ENCODE results near the gene SLF2.
"Not testable (repeated sequence)": the region's sequence is repeated elsewhere in the genome, so short reads cannot be mapped to it uniquely, and the experiment has no call there.

The SLF2 gene

DNA sequence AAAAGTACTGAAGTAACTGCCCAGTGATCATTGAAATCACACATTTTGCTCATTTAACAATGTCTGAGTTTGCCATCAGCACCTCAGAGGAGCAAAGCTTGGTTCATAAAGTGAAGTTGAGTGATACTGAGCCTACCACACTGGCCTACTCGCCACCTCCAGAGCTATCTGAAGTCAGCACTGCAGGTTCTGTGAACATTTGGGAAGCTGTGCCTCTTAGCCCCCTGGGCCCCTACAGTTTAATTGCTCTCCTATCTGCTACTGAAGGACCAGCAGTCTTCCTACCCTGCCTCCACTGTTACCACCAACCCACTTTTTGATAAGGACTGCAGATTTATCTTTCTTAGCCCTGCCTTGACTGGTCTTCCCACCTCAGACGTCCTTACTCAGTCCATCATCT, 54.6 kb downstream of the SLF2 start:
- DNase-seq = no peak

DNA sequence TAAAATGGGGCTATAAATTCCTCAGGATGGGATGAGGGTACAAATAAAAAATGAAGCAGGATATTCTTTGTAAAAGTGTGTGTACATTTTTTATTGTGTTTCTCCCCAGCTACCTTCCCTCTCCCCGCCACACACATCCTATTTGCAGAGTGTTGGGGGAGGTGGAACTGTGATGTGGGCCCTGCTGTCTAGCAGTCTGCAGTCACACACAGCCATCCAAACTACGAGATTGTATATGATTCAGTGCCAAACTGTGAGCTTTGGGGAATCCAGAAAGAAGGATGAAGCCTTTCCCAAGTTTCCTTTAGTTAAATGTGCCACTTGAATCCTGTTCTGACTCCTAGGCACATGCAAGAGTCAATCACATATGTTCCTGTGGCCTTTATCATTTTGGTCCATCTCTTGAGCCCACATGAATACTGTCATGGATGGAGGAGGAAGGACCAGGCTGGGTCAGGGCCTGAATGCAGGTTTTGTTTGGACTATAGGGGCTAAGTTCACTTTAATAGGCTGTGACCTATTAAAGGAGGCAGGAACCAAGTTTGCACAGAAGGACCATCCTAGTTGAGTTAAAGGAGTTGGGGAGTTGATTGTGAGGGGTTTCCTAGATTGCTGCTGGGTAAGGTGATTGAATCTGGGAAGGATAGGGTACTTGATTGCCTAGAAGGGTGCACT, 55.4 kb downstream of the SLF2 start:
- DNase-seq = no peak

DNA sequence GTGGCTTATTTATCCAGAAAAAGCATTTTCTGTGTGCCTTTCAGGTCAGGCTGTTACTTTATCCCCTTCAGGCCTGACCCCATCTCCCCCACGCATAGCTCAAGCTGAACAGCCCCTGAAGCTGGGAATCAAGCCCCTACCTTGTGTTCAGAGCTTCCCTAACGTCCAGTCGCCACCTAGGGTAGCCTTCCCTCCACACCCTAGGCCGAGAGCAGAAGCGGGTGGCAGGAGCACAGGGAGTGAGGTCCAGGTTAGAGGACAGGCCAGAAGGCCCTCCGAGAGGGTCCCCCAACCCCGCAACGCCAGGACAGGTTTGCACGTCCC, 56.1 kb downstream of the SLF2 start:
- DNase-seq = no peak

DNA sequence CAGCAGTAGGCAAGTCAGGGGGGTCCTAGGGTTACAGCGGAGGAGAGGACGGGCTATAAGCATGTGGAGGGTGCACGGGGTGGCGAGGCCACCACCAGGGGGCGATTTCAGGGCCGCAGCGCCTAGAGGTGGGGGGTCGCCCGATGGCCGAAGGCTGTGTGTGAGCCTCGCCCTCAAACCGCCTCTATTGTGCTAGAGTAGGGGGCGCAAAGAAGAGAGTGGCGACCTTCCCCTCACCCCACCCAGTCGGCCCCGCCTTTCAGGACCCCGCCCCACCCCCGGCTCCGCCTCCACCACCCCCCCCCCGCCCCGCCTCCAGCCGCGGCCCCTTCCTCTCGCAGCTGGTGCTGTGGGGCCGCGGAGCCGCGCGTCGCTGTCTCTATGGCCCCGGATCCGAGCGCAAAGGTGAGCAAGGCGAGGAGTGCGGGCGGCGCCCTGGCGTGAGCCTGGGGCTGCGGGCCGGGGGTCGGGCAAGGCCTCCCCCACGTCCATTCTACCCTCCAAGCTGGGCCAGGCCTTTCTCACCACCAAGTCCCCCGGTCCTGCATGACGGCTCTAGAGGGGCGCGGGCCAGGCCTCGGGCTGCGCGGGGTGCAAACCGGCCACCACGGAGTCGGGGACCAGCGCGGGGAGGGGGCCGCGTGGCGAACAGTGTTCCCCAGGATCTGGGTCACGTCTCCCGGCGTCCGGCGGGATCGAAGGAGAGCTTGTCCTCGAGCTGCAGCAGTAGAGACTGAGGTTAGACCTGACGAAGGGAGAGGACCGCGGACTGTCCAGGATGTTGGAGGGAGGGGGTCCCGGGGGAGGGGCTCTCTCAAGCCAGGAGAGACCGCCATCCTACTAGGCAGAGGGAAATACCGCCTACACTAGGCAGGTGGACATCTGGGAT, 56.7 kb downstream of the SLF2 start, which contains the start of gene SEMA4G:
Gene SEMA4G, plus strand, starts transcription at position 318 of the 889 bp plus-strand sequence. CDS start 3,409 bp downstream, outside the sequence.
- no peak for DNase-seq

DNA sequence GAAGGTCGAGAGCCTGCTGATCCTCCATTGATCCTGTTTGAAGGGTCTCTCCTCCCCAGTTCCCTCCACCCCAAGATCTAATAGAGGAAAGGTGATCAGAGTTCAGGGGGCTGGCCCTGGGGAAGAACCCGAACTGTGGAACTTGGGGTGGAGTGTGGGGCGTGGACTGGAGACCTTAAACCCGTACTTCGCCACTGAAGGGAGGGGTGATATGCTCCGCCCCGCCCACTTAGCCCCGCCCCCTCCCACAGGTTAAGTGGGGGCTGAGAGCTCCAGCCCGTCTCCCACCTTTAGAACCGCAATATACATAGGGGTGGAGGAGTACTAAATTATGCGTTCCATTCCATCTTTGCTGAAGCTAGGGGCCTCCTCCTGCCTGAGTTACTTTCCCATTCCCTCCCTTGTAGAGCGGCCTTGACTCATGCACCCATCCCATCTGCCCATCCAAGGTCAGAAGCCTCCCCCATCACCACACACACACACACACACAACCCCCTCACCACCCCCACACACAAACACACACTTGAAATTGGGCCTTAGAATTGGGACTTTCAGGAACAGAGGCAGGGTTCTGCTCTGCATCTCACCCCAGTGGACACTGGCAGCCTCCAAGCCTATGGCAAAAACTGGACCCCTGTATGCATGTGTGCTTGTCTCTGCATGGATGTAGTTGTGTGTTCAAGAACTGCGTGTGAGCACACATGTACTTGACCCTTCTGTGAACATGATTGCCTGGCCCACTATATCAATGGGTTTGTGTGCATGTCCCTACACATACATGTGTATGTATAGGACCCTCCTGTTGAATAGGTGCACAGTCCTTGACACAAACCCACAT, 57.5 kb downstream of the SLF2 start:
- DNase-seq = no peak

DNA sequence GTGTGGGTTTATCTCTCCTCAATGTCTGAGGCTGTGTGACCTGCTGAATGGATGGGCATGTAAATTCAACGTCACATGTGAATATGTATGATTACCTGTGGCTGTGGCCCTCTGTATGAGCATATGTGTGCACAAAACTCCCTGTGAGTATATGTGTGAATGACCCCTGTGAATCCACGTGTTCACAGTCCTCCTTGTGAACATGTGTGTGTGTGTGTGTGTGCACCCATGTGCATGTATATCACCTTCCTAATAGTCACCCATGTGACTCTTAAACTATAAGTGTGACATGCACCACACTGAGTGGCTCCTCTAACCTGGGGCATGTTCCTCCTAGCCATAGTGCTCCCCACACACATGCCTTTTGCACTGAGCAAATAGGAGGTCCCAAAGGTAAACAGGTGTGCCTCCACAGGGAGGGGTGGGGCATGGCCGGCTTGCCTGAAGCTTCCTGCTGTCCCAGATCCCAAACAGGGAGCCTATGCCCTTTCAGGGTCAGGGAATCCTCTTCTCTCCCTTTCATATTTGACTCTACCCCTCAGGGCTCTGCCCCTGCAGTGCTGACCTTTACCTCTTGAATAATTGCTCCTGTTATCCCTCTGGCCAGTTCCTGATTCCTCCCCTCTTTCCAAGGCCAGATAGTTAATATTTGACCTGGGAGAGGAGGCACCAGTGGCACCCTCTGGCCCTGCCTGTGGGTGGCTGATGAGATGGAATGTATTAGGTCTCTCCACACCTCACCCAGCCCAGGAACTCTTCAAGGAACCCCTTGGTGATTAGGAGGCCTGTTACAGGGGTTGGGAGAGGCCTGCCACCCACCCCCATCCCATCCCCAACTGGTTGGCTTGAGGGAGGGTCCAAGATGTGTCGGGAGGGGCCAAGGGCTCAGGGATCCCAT, 58.4 kb downstream of the SLF2 start:
- DNase-seq = no peak

DNA sequence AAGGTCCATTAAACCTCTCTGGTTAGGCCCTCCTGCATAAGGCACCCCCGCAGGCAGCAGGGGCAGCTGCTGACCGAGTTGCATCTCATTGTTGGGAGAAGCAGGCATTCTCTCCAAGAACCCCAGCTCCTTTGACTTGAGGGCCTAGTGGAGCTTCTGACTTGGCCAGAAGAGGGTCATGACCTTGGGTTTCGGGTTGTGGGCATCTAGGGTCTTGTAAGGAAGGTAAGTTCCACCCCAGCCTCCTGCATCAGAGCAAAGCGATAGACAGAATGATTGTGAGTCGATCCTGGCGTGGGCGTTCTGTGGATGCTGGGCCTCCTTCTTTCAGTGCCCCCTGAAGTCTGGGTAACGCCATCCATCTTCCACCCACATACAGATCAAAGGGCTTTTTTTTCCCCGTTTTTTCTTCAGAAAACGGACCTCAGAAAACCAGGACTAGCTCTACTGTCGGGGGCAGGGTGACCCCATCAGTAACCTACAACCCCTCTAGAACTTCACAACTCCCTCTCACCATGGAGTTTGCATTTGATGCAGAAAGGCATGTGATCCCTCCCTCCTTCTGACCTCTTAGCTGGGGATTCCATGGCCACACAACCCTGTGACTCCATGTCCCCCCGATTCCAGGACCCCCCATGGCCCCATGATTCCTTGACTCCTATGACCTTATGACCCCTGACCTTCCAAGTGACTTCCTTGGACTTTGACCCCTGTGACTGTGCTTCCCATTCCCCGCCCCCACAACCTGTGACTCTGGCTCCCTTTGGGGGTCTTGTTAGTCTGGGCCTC, 59.5 kb downstream of the SLF2 start:
- DNase-seq = no peak

DNA sequence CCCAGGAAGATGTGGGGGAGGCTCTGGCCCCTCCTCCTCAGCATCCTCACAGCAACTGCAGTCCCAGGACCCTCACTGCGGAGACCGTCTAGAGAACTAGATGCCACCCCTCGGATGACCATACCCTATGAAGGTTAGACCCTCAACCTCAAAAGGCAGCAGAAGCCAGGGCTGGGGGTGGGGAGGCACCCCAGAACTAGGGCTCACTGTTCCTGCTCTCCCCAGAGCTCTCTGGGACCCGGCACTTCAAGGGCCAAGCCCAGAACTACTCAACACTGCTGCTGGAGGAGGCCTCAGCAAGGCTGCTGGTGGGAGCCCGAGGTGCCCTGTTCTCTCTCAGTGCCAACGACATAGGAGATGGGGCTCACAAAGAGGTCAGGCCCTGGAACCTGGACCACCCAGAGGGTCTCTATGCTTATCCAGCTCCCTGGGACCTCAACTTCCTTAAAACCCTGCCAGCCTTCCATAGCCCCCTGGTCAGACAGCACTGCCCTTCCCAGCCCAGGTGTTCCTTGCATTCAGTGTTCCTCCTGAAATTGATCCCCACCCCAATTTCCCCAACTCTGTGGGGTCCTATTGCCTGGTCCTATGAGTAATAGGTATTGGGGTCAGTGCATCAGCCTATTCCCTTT, 60.3 kb downstream of the SLF2 start:
- DNase-seq = no peak

DNA sequence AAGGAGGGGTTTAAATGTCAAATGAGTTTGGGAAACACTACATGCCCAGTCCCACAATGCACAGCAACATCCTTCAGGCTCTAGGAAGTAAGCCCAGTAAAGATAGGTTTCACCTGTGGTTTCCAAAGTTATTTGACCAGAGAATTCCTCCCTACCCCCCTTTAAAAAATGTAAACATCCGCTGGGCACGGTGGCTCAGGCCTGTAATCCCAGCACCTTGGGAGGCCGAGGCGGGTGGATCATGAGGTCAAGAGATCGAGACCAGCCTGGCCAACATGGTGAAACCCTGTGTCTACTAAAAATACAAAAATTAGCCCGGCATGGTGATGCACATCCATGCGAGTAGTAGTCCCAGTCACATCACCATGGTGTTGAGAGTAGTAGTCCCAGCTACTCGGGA, 62.6 kb downstream of the SLF2 start:
- DNase-seq = not testable (repeated sequence)

DNA sequence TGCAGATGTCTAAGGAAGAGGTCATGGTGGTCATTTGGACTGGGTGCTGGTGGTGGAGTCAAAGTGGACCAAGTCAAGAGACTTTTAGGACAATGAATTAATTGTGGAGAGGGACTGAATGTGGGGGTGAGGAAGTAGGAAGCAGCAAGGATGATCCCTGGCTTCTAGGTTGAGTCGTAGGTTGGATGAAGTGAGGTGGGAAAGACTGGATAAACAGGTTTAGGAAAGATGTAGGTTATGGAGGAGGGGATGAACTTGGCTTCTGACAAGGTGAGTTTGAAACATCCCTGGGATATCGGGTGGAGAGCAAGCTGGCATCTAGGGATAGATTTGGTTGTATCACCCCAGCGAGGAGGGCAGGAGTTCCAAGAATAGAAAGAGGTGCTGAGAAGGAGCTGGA, 64.1 kb downstream of the SLF2 start:
- no peak for DNase-seq

DNA sequence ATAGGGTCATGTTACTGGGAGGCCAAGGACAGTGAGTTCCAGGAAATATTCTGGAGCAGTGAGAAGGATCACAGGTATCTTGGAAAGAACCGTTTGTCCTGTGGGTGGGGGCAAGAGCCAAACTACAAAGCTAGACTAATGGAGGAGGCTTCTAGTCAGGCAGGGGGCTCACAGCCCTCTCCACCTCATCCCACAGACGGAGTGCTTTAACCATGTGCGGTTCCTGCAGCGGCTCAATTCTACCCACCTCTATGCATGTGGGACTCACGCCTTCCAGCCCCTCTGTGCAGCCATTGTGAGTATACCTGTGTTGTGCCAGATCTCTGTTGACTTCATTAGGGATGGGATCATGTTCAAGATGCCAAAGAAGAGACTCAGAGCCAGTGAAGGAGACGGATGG, 64.7 kb downstream of the SLF2 start:
- no peak for DNase-seq

DNA sequence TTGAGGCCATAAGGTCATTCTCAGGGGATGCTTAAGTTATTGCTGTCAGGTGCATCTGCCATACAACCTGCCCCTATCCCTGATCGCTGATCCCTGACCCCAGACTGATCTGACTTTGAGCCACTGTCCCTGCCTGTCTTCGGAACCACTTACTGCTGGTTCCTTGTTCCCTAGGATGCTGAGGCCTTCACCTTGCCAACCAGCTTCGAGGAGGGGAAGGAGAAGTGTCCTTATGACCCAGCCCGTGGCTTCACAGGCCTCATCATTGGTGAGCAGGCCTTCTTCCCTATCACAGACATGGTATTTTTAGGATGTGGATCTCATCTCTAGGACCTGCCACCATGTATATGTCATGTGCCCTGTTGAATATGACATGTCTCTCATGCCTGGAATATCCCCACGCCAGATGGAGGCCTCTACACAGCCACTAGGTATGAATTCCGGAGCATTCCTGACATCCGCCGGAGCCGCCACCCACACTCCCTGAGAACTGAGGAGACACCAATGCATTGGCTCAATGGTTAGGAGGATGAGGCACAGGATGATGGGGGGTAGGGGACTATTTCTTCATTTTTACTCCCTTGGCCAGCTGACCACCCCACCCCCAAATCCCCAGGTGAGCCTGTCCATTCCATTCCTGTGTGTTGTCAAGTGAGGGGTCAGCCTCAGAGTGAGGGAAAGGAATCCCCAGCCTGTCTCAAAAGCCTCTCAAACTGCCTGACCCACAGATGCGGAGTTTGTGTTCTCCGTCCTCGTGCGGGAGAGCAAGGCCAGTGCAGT, 65.5 kb downstream of the SLF2 start:
- no peak for DNase-seq

DNA sequence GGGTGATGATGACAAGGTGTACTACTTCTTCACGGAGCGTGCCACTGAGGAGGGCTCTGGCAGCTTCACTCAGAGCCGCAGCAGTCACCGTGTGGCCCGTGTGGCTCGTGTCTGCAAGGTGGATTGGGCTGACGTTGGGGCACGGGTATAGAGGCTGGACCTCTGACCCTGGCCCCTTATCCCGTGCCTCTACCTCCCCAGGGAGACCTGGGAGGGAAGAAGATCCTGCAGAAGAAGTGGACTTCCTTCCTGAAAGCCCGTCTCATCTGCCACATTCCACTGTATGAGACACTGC, 66.1 kb downstream of the SLF2 start:
- DNase-seq = no peak

DNA sequence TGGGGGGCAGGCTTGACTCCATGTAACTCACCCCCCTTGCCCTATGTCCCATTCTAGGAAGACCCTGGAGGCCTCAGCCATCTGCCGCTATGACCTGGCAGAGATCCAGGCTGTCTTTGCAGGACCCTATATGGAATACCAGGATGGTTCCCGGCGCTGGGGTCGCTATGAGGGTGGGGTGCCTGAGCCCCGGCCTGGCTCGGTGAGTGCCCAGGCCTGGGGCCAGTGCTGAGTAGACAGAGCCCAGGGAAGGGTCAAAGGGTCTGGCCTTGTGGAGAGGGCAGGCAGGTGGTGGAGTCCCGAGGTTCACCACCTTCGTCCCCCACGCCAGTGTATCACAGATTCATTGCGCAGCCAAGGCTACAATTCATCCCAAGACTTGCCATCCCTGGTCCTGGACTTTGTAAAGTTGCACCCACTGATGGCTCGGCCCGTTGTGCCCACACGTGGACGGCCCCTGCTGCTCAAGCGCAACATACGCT, 67.1 kb downstream of the SLF2 start:
- DNase-seq = no peak

DNA sequence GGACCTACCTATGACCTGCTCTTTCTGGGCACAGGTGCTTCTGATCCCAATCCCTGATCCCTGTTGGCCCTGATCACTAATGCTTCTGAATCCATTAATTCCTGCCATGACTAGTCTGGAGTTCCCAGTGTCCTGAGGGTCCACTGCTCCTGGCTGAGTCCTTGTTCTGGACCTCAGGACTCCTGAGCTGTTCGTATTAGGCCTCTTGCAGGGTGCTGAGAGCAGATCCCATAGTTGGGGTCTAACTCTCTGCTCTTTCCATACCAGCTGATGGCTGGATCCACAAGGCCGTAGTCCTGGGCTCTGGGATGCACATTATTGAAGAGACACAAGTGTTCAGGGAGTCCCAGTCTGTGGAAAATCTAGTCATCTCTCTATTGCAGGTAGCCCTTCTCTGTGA, 67.5 kb downstream of the SLF2 start:
- DNase-seq = no peak

DNA sequence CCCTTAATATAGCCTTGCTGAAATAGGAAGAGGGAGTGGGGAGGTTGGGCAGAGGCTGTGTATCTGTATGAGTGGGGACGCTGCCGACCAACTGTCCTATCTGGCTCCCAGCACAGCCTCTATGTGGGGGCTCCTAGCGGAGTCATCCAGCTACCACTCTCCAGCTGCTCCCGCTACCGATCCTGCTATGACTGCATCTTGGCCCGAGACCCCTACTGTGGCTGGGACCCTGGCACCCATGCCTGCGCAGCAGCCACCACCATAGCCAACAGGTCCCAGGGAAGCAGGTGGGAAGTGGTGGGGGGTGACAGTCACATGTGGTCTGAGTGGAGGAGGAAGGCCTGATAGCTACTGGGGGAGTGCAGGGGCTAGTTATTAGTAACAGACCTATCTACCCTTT, 67.9 kb downstream of the SLF2 start:
- no peak for DNase-seq

DNA sequence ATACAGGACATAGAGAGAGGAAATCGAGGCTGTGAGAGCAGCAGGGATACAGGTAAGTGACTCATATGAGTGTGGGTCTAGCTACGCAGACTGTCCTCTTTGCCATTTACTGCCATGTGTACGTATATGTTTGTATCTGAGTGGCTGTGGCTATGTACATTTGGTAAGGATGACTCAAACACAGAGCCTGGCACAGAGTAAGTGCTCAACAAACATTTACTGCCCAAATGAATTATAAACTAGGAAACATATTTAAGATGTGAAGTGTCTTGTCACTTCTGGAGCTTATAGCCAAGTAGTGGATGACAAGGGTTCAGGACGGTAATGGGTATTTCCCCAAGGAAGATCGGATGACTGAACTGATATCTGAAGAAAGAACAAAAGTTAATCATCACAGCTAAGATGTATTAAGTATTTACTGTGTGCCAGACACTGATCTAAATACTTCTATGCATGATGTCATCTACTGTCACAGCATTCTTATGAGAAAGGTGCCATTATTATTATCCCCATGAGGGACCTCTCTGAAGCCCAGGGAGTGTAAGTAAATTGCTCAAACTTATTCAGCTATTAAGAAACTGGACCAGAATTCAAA, 68.5 kb downstream of the SLF2 start:
- DNase-seq = no peak

DNA sequence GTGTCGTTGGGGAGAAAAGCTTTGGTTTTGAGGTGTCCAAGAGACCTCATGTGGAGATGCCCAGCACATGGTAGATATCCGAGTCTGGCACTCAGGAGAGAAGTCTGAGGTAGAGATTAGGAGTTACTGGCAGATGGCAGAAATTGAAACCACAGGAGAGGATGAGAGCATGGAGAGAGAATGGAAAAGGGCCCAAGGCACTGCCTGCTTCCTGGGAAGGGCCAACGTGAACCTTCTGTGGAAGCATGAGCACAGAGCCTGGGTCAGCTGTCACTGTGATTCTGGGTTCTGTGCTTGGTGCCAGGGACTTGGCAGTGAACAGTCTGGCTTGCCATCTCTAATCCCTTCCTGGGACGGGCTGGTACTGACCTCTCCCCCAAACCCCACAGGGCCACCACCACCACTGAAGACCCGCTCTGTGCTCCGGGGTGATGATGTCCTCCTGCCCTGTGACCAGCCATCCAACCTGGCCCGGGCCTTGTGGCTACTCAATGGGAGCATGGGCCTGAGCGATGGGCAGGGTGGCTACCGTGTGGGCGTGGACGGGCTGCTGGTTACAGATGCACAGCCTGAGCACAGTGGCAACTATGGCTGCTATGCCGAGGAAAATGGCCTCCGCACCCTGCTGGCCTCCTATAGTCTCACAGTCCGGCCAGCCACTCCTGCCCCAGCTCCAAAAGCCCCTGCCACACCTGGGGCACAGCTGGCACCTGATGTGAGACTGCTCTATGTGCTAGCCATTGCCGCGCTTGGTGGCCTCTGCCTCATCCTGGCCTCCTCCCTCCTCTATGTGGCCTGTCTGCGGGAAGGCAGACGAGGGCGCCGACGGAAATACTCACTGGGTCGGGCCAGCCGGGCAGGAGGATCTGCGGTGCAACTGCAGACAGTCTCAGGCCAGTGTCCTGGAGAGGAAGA, 70.4 kb downstream of the SLF2 start:
- DNase-seq = no peak
